Keratinocyte (primary cell): ENCODE results near the gene B3GALT6. TPM values are rescaled to one million over a fixed set of nuclear protein-coding genes. Genes with fewer than 3 reads are reported as not detected.

ENCODE experiments used
- DNase-seq: peaks from one replicate; pipeline ENCODE4 v3.0.0-alpha.2; 2011; ENCODE audit warnings: low read depth, missing footprints, low spot score
- FAIRE-seq: peaks from 2 replicates; lab custom pipeline; 2011; peaks lifted over from hg19 to GRCh38; lab: Jason Lieb, UNC
- H2AFZ ChIP-seq: 2 replicates; pipeline ENCODE4 v1.6.0; 2012; ENCODE audit warnings: low read length, control low read depth, inconsistent platforms; ENCODE audit not compliant: control insufficient read depth
- H3K27ac ChIP-seq: 2 replicates; pipeline ENCODE4 v1.5.1; 2011; ENCODE audit warnings: low read length; ENCODE audit not compliant: control insufficient read depth, insufficient read depth
- H3K27me3 ChIP-seq: 3 replicates; pipeline ENCODE4 v1.6.0; 2011; ENCODE audit warnings: low read length; ENCODE audit not compliant: control insufficient read depth, insufficient read depth; ENCODE audit errors: extremely low read depth
- H3K36me3 ChIP-seq, 2 experiments: 2 replicates in 1 of 2; 3 replicates in 1 of 2; pipeline ENCODE4 v1.5.1; 2011; ENCODE audit warnings: low read length in 2 of 2, mild to moderate bottlenecking in 1 of 2; ENCODE audit not compliant: control insufficient read depth in 2 of 2, insufficient read depth in 2 of 2; ENCODE audit errors: extremely low read depth in 1 of 2
- H3K4me1 ChIP-seq: 3 replicates; pipeline ENCODE4 v1.5.1; 2011; ENCODE audit warnings: low read length; ENCODE audit not compliant: control insufficient read depth, insufficient read depth; ENCODE audit errors: extremely low read depth
- H3K4me2 ChIP-seq: 3 replicates; pipeline ENCODE4 v1.6.0; 2011; ENCODE audit warnings: low read depth, low read length; ENCODE audit not compliant: control insufficient read depth, insufficient read depth; ENCODE audit errors: extremely low read depth
- H3K4me3 ChIP-seq, 3 experiments: fragments of 200-600 bp in 1 of 3; sonication (generic) in 1 of 3; 2 replicates in 2 of 3; 3 replicates in 1 of 3; pipeline ENCODE4 v1.5.1; 2011 to 2016; ENCODE audit warnings: low read length in 3 of 3, mild to moderate bottlenecking in 3 of 3, control low read depth in 2 of 3, inconsistent platforms in 1 of 3, low read depth in 1 of 3, mixed read lengths in 1 of 3, mixed run types in 1 of 3, moderate library complexity in 1 of 3; ENCODE audit not compliant: control insufficient read depth in 2 of 3, insufficient read depth in 2 of 3; ENCODE audit errors: extremely low read depth in 1 of 3
- H3K79me2 ChIP-seq: 2 replicates; pipeline ENCODE4 v1.6.0; 2012; ENCODE audit warnings: low read length; ENCODE audit not compliant: control insufficient read depth, insufficient read depth
- H3K9ac ChIP-seq: 3 replicates; pipeline ENCODE4 v1.6.0; 2011; ENCODE audit warnings: low read length; ENCODE audit not compliant: control insufficient read depth, insufficient read depth; ENCODE audit errors: extremely low read depth
- H3K9me1 ChIP-seq: 3 replicates; pipeline ENCODE4 v1.6.0; 2011; ENCODE audit warnings: low read length; ENCODE audit not compliant: control insufficient read depth, insufficient read depth; ENCODE audit errors: extremely low read depth
- H3K9me3 ChIP-seq: 2 replicates; pipeline ENCODE4 v1.5.1; 2012; ENCODE audit warnings: low read depth, low read length; ENCODE audit not compliant: control insufficient read depth
- H4K20me1 ChIP-seq: 3 replicates; pipeline ENCODE4 v1.6.0; 2011; ENCODE audit warnings: low read length; ENCODE audit not compliant: control insufficient read depth, insufficient read depth; ENCODE audit errors: extremely low read depth
- EZH2 ChIP-seq: IDR thresholded peaks from one replicate; pipeline ENCODE4 v1.6.1; 2012; ENCODE audit warnings: inconsistent platforms, mild to moderate bottlenecking, low read length, moderate library complexity
- dilution Hi-C: fragments of 300-500 bp; cut with MboI; formaldehyde crosslinking; loops from one replicate; pipeline ENCODE4 v1.7.0; 2020; ENCODE audit warnings: low sequenced_read_pairs; ENCODE audit not compliant: extremely low pct_ligation_motif_present
- polyA plus RNA-seq, 5 experiments: library from polyadenylated mRNA; depleted of rRNA in 3 of 5; stranded (reverse) in 3 of 5; stranded (forward) in 1 of 5; unstranded in 1 of 5; fragments of >200 nt; gene quantifications; 1 replicate in 1 of 5; 2 replicates in 3 of 5; 3 replicates in 1 of 5; pipeline versions ENCODE4 v1.2.1 to v1.2.3, GENCODE V29; 2011 to 2012; ENCODE audit warnings: missing spikeins in 2 of 5, low read depth in 1 of 5, low replicate concordance in 1 of 5
- TF ChIP-seq, protein P1 (sequence below), 3 experiments: IDR thresholded peaks in 1 of 3; conservative IDR thresholded peaks in 1 of 3; optimal IDR thresholded peaks in 1 of 3; 2 replicates in 2 of 3; 3 replicates in 1 of 3; pipeline versions ENCODE3 to v1.5.1; 2011; ENCODE audit warnings: low read length in 3 of 3, mild to moderate bottlenecking in 3 of 3, moderate library complexity in 2 of 3, control low read depth in 1 of 3, inconsistent platforms in 1 of 3; ENCODE audit not compliant: insufficient read depth in 2 of 3; ENCODE audit errors: extremely low read depth in 1 of 3

Gene B3GALT6
- polyA plus RNA-seq, 1 donor (not counting 4 experiments of a cell fraction or from before 2014, with no cell fraction given) = 6.8 TPM

DNA sequence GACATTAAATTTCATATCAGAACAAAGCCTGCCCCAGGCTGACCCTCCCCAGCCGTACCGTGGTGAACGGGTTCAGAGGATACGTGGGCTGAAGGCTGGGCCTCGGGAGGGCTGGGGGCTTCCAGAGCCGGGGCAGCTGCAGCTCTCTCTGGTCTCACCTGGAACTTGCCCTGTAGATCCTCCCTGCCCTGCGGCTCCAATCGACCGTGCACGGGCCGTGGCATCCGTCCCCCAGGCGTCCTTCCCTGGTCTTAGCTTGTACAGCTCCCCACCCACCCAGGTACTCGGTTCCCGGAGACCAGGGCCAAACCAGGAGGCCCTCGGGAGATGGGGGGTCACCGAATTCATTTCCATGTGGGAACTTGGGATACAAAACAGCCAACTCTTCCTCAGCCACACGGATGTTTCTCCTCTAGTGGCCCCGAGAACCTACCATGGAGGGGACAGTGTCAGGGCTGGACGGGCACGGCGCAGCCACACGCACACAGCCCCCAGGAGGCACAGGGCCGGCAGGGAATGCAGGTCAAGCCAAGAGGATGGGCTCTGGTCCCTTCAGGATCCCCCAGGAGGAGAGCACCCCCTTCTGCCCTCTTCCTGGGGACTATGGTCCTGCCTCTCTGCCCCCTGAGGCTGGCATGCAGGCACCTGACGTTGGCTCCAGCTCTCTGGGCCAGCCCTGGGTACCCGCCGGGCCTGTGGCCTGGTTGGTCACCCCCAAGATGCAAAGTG, 3.1 kb downstream of the B3GALT6 start:
- Histone ChIP-seq H3K79me2 (peaks cover 31% of the 10 kb centered on the region), H2AFZ (no peak overlapping the region), H3K9ac (no peak overlapping the region), H3K27me3 (peaks cover 6% of the 10 kb centered on the region), H4K20me1 (no peaks in the 10 kb centered on the region), H3K4me2 (no peak overlapping the region), H3K4me3 (no peak overlapping the region), H3K36me3 (peaks cover 0 to 4% of the 10 kb centered on the region in 2 experiments), H3K9me3 (peaks cover 4% of the 10 kb centered on the region), H3K27ac (no peak overlapping the region), H3K4me1 (peaks cover 21% of the 10 kb centered on the region), H3K9me1 (no peaks in the 10 kb centered on the region)
- TF ChIP-seq, protein P1, sequence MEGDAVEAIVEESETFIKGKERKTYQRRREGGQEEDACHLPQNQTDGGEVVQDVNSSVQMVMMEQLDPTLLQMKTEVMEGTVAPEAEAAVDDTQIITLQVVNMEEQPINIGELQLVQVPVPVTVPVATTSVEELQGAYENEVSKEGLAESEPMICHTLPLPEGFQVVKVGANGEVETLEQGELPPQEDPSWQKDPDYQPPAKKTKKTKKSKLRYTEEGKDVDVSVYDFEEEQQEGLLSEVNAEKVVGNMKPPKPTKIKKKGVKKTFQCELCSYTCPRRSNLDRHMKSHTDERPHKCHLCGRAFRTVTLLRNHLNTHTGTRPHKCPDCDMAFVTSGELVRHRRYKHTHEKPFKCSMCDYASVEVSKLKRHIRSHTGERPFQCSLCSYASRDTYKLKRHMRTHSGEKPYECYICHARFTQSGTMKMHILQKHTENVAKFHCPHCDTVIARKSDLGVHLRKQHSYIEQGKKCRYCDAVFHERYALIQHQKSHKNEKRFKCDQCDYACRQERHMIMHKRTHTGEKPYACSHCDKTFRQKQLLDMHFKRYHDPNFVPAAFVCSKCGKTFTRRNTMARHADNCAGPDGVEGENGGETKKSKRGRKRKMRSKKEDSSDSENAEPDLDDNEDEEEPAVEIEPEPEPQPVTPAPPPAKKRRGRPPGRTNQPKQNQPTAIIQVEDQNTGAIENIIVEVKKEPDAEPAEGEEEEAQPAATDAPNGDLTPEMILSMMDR (optimal IDR thresholded peaks at IDR 0.05 in 1 of 3, IDR thresholded peaks at IDR 0.05 in 1 of 3, conservative IDR thresholded peaks at IDR 0.05 in 1 of 3; ENCODE audit: extremely low read depth in 1 of 3, insufficient read depth in 2 of 3, low read length in 3 of 3) = no peak
- no peak for TF ChIP-seq EZH2
- FAIRE-seq (no peak), DNase-seq (no peak)
- dilution Hi-C loops = no loop called here

DNA sequence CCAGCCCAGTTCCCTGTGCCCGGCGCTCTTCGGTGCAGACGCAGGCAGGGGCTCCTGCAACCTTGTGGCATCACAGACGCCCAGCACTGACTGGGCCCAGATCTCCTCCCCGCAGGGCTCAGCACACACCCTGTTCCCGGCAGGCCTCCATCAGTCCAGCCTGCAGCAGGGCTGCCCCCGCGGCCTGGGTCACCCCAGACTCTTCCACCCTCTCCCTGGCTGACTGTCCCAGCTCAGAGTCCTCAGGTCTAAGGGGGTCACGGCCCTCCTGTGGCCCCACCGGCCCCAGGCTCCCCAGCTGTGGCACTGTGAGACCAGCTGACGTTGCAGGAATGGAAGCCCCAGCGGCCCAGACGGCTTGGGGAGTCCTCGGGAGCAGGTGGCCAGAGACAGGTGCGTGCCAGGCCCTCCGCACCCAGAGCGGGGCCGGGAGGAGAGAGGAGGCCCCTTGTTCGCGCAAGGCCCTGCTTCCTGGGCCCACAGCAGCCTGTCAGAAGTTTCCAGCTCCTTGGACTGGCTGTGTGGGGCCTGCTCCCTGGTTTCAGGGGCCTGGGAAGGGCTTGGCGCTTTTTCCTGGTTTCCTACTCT, 4.2 kb downstream of the B3GALT6 start:
- Histone ChIP-seq H3K27ac (no peak overlapping the region), H4K20me1 (no peaks in the 10 kb centered on the region), H3K9me1 (no peaks in the 10 kb centered on the region), H2AFZ (no peak overlapping the region), H3K36me3 (peaks cover 0 to 3% of the 10 kb centered on the region in 2 experiments), H3K27me3 (peaks cover 6% of the 10 kb centered on the region), H3K79me2 (peaks cover 20% of the 10 kb centered on the region), H3K9me3 (peaks cover 4% of the 10 kb centered on the region), H3K9ac (no peak overlapping the region), H3K4me3 (no peak overlapping the region), H3K4me1 (peaks cover 15% of the 10 kb centered on the region), H3K4me2 (no peak overlapping the region)
- TF ChIP-seq, protein P1 (optimal IDR thresholded peaks at IDR 0.05 in 1 of 3, IDR thresholded peaks at IDR 0.05 in 1 of 3, conservative IDR thresholded peaks at IDR 0.05 in 1 of 3; ENCODE audit: extremely low read depth in 1 of 3, insufficient read depth in 2 of 3, low read length in 3 of 3) = no peak
- no peak for TF ChIP-seq EZH2
- dilution Hi-C loops = no loop called here
- DNase-seq (no peak), FAIRE-seq (no peak)
